ENCODE data around the gene SERPINH1. TPM values are rescaled to one million over a fixed set of nuclear protein-coding genes. Genes with fewer than 3 reads are reported as not detected.

SERPINH1 gene
- polyA plus RNA-seq, 4 donors: 319 to 615 (median 354) TPM

DNA sequence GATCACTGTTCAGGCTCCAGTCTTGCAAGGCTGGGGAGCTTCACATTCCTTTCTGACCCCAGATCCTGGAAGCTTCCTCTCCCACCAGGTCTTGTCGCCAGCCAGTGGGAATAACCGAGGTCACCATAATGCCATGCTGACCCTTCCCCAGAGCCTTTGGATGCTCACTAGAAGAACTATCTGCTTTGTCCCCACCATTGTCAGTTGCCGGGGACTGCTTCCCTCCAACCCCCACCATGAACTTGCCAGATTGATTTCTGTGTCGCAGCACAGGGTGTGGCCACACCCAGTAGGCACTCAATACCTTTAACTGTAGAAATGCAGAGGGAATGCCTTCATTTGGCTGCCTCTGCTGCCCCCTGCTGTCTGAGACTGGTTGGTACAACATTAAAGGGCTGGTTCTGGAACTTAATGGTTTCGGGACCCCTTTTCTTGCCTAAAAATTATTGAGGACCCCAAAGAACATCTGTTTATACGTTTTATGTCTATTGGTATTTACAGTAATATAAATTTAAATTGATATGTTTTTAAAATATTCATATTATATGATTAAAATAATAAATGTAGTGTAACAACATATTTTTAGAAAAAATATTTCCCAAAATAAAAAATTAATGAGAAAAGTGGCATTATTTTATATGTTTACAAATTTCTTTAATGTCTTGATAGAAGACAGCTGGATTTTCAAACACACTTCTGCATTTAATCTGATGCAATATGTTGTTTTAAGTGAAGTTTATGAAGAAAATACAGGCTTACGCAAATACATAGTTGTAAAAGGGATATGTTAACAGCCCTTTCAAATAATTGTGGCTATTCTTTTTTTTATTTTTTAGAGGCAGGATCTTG lies 29.6 kb upstream of the SERPINH1 start:
- DNase-seq (ENCODE audit: low read depth in 4 of 4, low spot score in 3 of 4): peak in 1 of 4 donors; percentile 46

DNA sequence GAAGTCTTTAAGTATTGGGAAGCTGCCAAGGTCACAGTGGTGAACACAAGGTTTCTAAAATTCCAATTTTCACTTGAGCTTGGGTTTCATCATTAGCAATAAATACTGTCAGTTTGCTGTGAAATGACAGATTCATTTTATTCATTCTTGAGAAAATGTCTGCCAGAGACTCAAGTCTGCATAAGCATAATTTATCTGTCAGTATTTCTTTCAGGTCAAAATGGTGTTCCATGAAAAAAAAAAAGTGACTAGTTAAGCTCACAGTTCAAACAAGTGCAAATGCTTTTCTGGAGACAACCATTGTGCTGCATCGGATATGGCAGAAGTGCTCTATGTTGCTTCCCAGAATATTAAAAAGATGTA lies 28.2 kb upstream of the SERPINH1 start:
- no peak for DNase-seq (ENCODE audit: low read depth in 4 of 4, low spot score in 3 of 4)

DNA sequence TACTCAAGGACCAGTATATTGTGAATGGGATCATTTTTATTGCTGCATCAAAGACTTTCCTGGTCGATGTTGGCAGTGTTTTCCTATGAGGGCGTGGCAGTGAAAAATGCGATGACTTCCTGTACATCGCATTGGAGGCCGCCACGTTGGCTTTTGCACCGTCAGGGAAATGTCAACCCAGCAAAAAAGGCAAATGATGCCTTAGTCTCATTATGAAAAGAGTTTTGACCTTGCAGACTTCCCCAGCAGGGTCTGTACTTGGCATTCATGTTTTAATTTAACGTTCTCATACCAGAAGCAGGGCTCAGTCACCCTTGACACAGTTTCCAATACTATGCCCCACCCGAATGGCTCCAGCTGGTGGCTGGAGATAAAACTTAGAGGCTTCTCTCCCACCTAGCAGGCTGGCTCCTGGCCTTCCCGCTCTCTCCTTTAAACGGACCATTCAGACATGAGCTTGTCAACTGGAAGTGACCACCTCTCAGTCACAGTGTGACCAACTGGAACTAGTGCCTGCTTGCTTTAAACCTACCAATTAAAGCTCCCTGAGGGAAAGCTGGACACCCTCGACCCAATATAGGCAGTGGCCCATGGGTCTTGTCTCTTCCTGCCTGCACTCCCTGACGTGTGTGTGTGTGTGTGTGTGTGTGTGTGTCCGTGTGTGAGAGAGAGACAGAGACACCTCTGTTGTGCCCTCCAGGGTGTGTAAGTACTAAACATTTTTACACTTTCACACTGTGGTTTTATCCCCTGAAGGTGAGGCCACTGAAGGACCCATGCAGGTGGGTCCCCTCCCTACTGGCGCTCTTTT lies 27.6 kb upstream of the SERPINH1 start:
- no peak for DNase-seq (ENCODE audit: low read depth in 4 of 4, low spot score in 3 of 4)

DNA sequence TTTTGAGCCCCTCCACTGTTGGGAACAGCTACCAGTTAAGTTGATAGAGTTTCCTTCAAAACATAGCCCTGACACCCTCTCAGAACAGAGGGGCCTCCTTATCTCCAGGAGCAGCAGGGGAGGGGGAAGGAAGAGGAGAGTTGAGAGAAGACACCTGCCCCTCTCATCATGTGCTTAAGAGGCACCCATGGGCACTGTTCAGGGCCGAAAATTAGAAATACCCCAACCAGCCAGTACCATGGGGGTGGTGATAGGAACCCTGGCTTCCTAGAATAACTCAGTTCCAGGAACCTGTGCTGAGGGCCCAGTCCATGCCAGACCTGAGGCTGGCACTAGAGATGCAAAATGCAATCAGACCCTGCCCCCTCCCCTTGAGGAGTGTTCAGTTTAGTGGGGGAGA lies 27.0 kb upstream of the SERPINH1 start:
- no peak for DNase-seq (ENCODE audit: low read depth in 4 of 4, low spot score in 3 of 4)

DNA sequence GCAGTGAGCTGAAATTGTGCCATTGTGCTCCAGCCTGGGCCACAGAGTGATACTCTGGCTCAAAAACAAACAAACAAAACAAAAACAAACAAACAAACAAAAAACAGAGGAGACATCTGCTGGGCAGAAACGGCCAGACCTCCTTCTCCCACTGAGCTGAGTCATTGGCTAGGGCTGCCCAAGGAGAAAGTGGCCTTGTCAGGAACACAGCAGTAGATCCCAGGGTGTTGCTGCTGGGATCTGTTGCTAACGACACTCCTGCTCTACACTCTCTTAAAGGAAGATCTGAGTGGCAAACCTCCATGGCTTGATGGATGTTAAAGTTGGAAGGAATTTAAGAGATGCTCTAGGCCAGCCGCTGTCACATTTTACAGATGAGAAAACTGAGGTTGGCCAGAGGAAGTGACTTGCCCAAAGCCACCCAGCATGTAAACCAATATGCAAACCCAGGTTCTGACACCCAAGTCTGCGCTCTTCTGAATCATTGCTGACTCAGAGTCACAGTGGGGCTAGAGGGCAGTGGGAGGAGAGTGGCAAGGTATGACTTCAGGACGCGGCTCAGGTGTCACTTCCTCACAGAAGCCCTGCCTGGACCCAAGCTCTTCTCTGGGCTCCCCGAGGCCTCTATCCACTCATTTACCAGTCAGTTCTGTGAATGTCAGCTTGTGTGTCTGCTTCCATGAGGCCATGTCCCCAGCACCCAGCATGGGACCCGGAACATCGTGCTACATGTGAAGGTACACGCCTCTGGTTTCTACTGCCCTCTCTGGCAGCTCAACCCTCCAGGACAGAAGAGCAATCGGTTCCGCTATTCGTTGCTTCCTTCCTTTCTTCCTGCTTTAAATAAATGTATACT lies 25.0 kb upstream of the SERPINH1 start:
- no peak for DNase-seq (ENCODE audit: low read depth in 4 of 4, low spot score in 3 of 4)

DNA sequence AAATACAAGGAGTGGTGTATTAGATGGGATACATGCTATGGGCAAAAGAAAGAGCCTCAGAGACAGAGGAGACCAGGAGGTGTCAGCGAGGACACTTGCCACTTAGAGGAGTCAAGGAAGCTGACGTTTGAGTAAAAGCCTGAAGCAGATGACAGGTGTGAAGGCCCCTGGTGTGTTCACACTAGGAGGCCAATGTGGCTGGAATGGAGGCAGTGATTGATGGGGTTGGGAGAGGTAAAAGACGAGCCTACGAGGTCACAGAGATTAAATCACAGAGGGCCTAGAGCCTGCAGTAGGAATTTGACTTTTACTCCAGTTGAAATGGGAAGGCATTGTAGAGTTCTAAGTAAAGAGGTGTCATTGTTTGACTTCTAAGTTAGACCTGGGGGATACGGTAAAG lies 24.3 kb upstream of the SERPINH1 start:
- DNase-seq (ENCODE audit: low read depth in 4 of 4, low spot score in 3 of 4): no peak

DNA sequence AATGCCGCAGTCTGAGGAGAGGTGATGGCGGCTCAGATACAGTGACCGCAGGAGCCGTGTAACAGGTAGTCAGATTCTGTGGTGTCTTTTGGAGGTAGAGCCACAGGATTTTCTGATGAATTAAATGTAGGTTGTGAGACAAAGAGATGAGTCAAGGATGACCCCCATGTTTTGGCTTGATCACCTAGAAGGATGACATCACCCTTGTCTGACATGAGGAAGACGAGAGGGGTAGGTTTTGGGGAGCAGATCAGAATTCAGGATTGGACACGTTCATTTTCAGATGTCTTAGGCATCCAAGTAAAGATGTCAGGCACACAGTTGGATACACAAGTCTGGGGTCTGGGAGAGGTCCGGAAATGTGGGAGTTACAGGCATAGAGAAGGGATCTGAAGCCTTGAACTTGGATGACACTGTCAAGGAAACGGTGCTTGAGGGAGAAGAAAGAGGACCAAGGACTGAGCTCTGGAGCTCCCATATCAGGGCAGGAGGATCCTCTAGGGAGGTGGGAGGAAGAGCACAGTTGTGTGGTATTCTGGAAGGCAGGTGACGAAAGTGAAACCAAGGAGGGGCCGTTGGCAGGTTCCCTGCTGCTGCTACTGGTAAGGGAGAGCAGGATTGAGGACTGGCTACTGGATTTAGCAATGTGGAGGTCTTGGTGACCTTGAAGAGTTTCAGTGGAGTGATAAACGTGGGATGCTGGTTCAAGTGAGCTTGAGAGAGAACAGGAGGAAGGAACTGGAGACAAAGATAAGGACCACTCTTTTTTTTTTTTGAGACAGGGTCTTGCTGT lies 23.7 kb upstream of the SERPINH1 start:
- no peak for DNase-seq (ENCODE audit: low read depth in 4 of 4, low spot score in 3 of 4)

DNA sequence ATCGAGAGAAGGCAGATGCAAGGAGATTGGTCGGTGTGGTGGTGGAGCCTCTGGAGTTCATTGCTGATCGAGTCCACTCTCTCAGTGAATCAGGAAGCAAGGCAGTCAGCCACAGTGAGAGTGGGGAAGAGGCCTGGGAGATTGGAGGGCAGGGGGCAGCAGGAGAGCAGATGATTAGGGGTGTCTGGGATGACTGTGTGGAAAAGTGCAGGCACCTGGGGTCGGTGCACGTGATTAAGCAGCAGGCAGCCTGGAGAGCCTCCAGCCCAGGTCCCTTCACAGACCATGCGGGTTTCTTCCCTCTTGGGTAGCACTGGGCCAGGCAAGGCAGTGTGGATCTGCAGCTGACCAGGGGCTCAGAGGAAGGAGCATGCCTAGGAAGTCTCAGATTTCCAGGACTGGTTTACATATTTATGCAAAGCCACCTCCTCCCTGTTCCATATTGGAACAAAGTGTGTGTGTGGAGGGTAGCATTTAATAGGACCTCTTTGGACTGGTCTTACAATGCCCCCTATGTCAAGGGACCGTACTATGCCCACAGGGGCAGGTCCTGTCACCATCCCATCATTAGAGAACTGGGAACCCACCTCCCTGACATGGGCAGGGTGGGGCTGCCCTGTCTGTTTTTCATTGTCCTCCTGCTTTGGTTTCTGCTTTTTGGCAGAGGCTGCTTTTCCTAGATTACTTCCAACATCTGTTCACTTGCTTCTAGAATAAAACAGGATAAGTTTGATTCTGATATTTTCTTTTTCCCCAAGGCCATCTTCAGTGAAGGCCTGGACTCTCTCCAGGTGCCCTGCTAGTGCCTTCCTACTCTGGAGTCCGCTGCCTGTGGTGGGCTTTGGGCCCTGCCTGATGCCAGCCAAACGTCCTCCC lies 22.4 kb upstream of the SERPINH1 start:
- no peak for DNase-seq (ENCODE audit: low read depth in 4 of 4, low spot score in 3 of 4)

DNA sequence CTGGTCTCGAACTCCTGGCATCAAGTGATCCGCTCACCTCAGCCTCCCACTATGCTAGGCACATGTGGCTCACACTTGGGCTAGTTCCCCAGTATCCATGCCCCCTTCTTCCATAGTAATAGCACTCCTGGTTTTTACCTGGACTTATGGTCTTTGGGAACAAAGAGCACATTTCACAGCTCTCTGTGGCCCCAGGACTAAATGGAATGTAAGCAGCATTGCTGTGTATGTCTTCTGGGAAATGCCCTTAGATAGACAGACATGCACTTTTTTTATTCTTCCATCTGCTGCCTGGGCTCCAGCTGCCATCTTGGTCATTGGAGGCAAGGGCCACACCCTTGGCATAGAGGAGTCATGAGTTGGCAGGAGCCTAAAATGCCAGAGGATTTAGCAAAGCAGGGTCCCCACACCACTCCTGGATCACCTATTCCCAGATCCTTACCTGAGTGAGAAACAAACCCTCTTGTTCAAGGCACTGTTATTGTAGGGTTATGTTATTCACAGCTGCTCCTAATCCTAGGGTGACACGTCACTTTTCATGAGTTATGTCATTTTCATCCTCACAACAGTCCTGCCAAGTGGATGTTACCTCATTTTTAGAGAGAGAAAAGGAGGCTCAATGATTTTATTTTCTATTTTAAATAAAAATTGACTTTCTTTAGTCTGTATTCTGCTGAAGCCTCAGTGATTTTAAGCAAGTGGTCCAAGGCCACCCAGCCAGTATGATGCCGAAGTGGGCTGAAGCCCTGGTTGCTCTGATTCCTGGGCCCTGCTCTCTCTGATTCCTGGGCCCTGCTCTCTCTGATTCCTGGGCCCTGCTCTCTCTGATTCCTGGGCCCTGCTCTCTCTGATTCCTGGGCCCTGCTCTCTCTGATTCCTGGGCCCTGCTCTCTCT lies 20.6 kb upstream of the SERPINH1 start:
- DNase-seq (ENCODE audit: low read depth in 4 of 4, low spot score in 3 of 4): no peak

DNA sequence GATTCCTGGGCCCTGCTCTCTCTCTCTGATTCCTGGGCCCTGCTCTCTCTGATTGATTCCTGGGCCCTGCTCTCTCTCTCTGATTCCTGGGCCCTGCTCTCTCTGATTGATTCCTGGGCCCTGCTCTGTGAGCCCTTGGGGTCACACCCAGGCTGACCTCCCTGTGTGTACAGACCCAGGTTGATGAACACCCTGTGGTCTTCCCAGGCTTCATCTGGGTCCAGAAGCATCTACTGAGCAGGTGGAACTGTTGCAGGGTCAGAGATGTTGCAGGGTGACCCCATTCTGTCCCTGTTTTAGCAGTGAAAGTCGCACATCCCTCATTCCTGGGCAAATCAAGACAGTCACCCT lies 20.0 kb upstream of the SERPINH1 start:
- DNase-seq (ENCODE audit: low read depth in 4 of 4, low spot score in 3 of 4): no peak

DNA sequence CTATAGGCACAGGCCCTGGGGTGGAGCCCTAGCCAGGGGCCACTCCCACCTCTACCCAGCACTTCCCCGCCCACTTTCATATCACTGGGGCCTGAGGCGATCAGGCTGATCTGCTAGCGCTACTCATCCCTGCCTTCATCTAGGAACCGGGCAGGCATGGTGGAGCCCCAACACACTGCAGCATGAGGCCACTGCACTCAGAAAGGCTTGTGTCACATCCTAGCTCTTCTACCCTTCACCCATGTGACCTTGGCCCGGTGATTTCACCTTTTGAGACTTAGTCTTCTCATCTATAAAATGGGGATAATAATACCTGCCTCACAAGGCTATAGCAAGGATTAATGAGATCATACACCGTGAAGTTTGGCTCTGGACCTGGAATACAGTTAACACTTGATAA lies 18.2 kb upstream of the SERPINH1 start:
- DNase-seq (ENCODE audit: low read depth in 4 of 4, low spot score in 3 of 4): no peak

DNA sequence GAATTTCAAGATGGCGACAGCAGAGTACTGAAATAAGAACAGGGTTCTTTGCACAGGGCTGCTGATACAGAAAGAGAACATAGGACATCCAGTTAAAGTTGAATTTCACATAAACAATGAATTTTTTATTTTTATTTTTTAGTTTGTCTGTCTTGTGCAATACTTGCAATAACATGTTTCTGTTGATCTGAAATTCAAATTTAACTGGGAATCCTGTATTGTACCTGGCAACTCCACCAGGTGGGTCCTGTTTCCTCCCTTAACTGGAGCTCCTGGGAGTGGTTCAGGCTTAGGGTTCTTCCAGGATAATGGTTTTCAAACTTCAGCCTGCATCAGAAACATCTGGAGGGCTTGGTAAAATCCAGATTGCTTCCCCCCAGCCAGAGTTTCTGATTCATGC lies 14.9 kb upstream of the SERPINH1 start:
- DNase-seq (ENCODE audit: low read depth in 4 of 4, low spot score in 3 of 4): no peak

DNA sequence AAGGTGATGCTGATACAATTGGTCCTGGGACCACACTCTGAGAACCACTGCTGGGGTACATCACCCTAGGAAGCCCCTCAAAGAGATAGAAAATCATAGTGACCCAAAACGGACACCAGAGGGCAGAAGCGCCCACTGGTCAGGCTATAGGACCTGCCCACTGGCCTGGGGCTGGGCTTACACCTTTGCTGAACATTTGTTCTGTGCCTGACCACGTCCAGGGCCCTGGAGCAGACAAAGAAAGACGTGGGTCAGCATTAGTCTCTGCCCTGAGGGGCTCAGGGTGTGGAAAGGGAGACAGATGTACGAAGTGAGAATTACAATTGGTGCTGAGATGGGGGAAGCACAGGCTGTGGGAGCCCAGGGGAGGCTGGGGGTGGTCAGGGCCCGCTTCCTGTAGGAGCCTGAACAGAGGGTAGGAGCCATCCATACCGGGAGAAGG lies 14.4 kb upstream of the SERPINH1 start:
- DNase-seq (ENCODE audit: low read depth in 4 of 4, low spot score in 3 of 4): peak in 1 of 4 donors; percentile 63

DNA sequence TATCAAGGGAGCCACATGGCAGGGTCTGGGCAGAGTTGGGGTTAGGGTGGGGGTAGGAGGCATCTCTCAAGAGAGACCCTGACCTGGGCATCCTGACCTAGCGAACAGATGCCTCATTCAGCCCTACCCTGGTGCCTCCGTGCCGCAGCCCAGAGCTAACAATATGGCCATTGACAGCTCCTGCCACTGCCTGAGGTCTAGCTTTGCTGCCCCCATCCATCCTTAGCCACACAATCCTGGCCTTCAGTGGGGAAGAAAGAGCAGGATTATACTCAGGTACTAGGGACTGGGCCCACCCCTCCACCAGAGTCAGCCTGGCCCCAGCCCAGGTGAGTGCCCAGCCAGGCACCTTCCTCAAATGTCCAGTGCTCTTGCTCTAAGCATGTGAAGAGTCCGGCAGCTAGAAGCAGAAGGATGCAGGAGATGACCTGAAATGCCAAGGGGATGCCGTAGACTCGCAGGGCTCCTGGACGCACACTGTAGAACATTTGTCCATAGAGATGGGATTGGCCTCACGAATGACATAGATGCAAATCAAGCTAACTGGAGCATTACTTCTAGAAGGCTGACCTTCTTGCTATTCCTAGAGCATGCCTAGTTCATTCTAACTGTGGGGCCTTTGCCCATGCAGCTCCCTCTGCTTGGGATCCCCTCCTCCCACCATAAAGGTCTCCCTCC lies 13.3 kb upstream of the SERPINH1 start:
- no peak for DNase-seq (ENCODE audit: low read depth in 4 of 4, low spot score in 3 of 4)

DNA sequence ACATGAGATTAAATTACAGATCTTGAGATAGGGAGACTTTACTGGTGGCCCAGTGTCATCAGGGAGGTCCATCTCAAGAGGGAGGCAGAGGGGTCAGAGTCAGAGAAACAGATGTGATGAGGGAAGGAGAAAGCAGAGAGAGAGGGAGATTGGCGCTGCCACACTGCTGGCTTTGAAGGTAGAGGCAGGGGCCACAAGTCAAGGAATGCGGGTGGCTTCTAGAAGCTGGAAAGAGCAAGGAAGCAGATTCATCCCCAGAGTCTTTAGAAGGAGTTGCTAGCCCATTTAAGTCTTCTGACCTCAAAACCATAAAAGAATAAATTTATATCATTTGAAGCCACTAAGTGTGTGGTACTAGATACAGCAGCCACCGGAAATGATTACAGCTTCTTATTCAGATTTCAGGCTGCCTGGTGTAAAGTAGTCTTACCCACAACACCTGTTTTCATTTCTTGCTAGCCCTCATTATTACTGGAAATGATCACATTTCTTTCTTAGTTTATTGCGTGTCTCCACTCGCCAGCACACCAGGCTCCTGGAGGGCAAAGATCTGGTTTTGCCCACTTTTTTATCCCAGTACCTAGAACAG lies 12.6 kb upstream of the SERPINH1 start:
- no peak for DNase-seq (ENCODE audit: low read depth in 4 of 4, low spot score in 3 of 4)

DNA sequence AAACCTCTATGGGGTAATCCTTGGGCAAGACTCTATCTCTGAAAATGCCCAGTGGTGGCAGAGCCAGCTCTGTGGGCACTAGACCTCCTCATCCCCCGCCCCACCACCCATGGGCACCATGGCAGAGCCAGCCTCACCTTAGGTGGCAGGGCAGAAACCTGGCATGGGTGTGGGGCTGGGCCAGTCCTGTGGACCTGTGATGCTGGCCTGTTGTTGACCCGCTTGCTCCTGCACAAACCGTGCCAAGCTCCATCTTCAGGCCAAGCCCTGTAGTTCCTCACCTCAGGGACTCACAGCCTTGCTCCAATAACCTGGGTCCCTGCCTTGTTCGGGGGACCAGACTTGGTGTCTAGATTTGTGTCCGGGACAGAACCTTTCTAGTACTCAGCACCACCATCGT lies 8.9 kb upstream of the SERPINH1 start:
- DNase-seq (ENCODE audit: low read depth in 4 of 4, low spot score in 3 of 4): no peak

DNA sequence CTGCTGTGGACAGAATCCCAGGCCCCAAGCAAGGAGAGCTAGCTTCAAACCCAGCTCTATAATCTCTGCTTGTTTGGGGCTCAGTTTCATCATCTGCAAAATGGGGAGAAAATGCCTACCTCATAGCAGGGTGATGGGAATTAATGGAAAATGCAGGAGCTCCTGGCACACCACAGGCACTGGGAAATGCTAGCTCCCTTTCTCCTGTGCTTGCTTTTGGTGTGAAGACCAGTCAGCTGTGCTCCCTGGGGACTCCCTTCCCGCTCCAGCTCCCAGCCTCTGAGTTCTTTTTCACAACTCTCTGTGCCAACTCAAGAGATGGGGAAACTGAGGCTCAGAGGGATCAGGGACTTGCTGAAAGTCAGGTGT lies 8.2 kb upstream of the SERPINH1 start:
- DNase-seq (ENCODE audit: low read depth in 4 of 4, low spot score in 3 of 4): no peak
